Muscle layer of colon (tissue), 2 donors: ENCODE measurements around the gene SEPTIN2.

Experiments used
- H3K27ac ChIP-seq: one replicate; pipeline ENCODE4 v1.7.0; 2013; ENCODE audit warnings: low read depth, mild to moderate bottlenecking, low read length, moderate library complexity
- H3K27me3 ChIP-seq, 2 donors: one replicate each; pipeline ENCODE4 v1.7.0; 2013; ENCODE audit warnings: low read length in 2 of 2, mild to moderate bottlenecking in 2 of 2; ENCODE audit not compliant: insufficient read depth in 2 of 2, control insufficient read depth in 1 of 2
- H3K36me3 ChIP-seq: one replicate; pipeline ENCODE4 v1.7.0; 2013; ENCODE audit warnings: mild to moderate bottlenecking, low read length; ENCODE audit not compliant: insufficient read depth
- H3K4me1 ChIP-seq: one replicate; pipeline ENCODE4 v1.7.0; 2013; ENCODE audit warnings: mild to moderate bottlenecking, low read length; ENCODE audit not compliant: insufficient read depth
- H3K4me3 ChIP-seq, 2 donors: one replicate each; pipeline ENCODE4 v1.7.0; 2013; ENCODE audit warnings: low read length in 2 of 2, low read depth in 1 of 2, mild to moderate bottlenecking in 1 of 2, moderate library complexity in 1 of 2
- H3K9ac ChIP-seq: one replicate; pipeline ENCODE4 v1.7.0; 2013; ENCODE audit warnings: low read length
- H3K9me3 ChIP-seq: one replicate; pipeline ENCODE4 v1.7.0; 2013; ENCODE audit warnings: mild to moderate bottlenecking, low read length
- donor health status: abdominal sarcoma.
- donor health status: Adenocarcinoma of cecum.

Gene SEPTIN2

GRCh38 chr2:241339839-241340630 lies 24.3 kb downstream of the SEPTIN2 start:
- H3K27ac ChIP-seq = no peak overlapping the region
- no peak overlapping the region for H3K9ac ChIP-seq
- H3K4me1 ChIP-seq = peaks cover 11% of the 10 kb centered on the region
- H3K36me3 ChIP-seq = peaks cover 64% of the 10 kb centered on the region
- no peaks in the 10 kb centered on the region for H3K27me3 ChIP-seq
- no peak overlapping the region for H3K4me3 ChIP-seq
- H3K9me3 ChIP-seq = no peaks in the 10 kb centered on the region

- Histone ChIP-seq H3K4me1 (peaks cover 11% of the 10 kb centered on the region), H3K36me3 (peaks cover 62% of the 10 kb centered on the region), H3K9ac (no peak overlapping the region), H3K27me3 (no peaks in the 10 kb centered on the region), H3K27ac (peak overlapping the region; percentile 26), H3K9me3 (no peaks in the 10 kb centered on the region), H3K4me3 (no peak overlapping the region)
Measured at GRCh38 chr2:241340631-241341163, 25.0 kb downstream of the SEPTIN2 start.

DNA sequence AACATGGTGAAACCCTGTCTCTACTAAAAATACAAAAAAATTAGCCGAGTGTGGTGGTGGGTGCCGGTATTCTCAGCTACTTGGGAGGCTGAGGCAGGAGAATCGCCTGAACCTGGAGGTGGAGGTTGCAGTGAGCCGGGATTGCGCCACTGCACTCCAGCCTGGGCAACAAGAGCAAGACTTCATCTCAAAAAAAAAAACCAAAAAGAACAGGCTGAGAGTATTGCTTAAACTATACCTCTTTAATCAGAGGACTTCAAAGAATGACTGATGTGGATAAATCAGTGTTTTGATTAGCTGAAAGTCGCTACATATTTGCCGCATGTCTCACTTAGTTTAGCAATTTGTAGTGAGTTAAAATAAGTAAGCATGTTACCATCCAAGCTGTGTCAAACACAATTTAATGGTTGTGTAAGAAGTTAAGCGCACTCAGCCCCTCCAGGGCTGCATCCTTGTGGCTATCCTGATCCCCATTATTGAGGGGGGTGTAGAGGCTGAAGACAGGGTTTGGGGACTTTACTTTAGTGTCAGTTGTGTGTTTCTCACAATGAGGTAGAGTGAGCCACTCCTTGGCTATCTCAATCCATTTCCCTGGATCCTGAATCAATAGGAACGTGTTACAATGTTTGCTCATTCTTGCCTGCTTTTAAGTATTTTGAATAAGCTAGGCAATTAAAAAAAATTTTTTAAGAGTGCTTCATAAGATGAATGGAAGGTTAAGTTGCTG lies 29.4 kb downstream of the SEPTIN2 start:
- H3K9ac ChIP-seq = no peak overlapping the region

DNA sequence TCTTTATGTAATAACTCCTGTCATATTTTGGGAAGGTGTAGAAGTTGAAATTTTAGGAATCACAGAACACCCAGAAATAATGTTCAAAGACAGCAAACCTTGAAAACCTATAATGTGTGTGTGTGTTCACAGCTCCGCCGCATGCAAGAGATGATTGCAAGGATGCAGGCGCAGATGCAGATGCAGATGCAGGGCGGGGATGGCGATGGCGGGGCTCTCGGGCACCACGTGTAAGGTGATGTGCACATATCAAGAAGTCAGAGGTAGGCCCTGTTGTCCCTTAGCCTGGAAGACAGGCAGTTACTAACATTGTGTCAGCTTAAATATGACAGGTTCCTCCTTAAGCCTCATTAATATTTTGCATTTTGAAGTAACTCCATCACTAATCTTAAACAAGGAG lies 34.2 kb downstream of the SEPTIN2 start:
- Histone ChIP-seq H3K9me3 (no peaks in the 10 kb centered on the region), H3K27me3 (no peaks in the 10 kb centered on the region), H3K36me3 (peaks cover 75% of the 10 kb centered on the region), H3K27ac (no peak overlapping the region), H3K4me3 (no peak overlapping the region), H3K9ac (no peak overlapping the region), H3K4me1 (no peaks in the 10 kb centered on the region)

More for the DNA sequence above, 29.4 kb downstream of the SEPTIN2 start:
- Histone ChIP-seq H3K36me3 (peaks cover 77% of the 10 kb centered on the region), H3K4me3 (no peak overlapping the region), H3K9me3 (no peaks in the 10 kb centered on the region), H3K27me3 (no peaks in the 10 kb centered on the region), H3K4me1 (peaks cover 8% of the 10 kb centered on the region), H3K27ac (no peak overlapping the region)

DNA sequence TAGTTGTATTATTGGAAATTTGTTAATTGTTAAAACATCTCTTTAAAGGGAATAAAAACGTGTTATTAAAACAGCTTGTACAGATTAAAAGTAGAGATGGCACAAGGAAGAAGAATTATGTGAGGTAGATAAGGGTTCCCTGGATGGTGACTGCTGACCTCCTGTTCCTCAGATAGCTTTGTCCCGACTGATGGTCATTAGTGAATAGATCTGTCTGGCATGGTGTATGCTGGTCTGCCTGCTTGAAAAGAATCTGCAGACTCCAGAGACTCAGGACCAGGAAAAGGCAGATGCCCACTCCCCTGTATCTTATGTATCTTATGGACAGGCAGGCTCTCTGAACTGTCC lies 34.8 kb downstream of the SEPTIN2 start:
- H3K36me3 ChIP-seq = peaks cover 69% of the 10 kb centered on the region

GRCh38 chr2:241350878-241351639 lies 35.3 kb downstream of the SEPTIN2 start:
- H3K9ac ChIP-seq = no peak overlapping the region
- H3K27ac ChIP-seq = no peak overlapping the region
- H3K36me3 ChIP-seq = peaks cover 65% of the 10 kb centered on the region

More for the DNA sequence above, 34.8 kb downstream of the SEPTIN2 start:
- Histone ChIP-seq H3K9ac (no peak overlapping the region), H3K27me3 (no peaks in the 10 kb centered on the region), H3K4me3 (no peak overlapping the region), H3K9me3 (no peaks in the 10 kb centered on the region), H3K27ac (no peak overlapping the region), H3K4me1 (no peaks in the 10 kb centered on the region)

DNA sequence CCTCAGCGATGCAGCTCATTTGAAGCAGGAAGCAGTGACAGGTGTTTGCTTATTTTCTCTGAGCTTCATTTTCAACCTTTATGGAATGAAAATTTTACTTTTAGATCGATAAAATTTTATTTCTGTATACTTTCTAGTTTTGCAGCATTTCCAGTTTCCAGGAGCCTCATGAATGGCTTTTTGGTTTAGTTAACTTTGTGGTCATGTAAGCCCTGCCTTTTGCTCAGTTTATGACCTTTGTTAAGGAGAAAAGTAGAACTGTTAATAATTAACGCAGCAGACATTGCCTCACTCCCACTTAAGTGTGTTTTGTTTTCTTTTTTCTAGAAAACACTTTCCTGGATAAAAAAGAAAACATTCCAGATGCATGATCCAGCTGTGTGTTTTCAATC lies 35.9 kb downstream of the SEPTIN2 start:
- no peak overlapping the region for H3K4me3 ChIP-seq
- no peaks in the 10 kb centered on the region for H3K27me3 ChIP-seq
- no peaks in the 10 kb centered on the region for H3K4me1 ChIP-seq
- H3K9ac ChIP-seq = no peak overlapping the region
- H3K36me3 ChIP-seq = peaks cover 59% of the 10 kb centered on the region
- no peaks in the 10 kb centered on the region for H3K9me3 ChIP-seq
- no peak overlapping the region for H3K27ac ChIP-seq

More at GRCh38 chr2:241350878-241351639, 35.3 kb downstream of the SEPTIN2 start:
- no peaks in the 10 kb centered on the region for H3K27me3 ChIP-seq
- H3K9me3 ChIP-seq = no peaks in the 10 kb centered on the region
- H3K4me3 ChIP-seq = no peak overlapping the region
- no peaks in the 10 kb centered on the region for H3K4me1 ChIP-seq

GRCh38 chr2:241352227-241352626 lies 36.5 kb downstream of the SEPTIN2 start:
- peaks cover 6% of the 10 kb centered on the region for H3K4me1 ChIP-seq
- no peak overlapping the region for H3K9ac ChIP-seq
- H3K4me3 ChIP-seq = no peak overlapping the region
- H3K27me3 ChIP-seq = no peaks in the 10 kb centered on the region
- no peaks in the 10 kb centered on the region for H3K9me3 ChIP-seq
- H3K36me3 ChIP-seq = peaks cover 53% of the 10 kb centered on the region
- no peak overlapping the region for H3K27ac ChIP-seq

DNA sequence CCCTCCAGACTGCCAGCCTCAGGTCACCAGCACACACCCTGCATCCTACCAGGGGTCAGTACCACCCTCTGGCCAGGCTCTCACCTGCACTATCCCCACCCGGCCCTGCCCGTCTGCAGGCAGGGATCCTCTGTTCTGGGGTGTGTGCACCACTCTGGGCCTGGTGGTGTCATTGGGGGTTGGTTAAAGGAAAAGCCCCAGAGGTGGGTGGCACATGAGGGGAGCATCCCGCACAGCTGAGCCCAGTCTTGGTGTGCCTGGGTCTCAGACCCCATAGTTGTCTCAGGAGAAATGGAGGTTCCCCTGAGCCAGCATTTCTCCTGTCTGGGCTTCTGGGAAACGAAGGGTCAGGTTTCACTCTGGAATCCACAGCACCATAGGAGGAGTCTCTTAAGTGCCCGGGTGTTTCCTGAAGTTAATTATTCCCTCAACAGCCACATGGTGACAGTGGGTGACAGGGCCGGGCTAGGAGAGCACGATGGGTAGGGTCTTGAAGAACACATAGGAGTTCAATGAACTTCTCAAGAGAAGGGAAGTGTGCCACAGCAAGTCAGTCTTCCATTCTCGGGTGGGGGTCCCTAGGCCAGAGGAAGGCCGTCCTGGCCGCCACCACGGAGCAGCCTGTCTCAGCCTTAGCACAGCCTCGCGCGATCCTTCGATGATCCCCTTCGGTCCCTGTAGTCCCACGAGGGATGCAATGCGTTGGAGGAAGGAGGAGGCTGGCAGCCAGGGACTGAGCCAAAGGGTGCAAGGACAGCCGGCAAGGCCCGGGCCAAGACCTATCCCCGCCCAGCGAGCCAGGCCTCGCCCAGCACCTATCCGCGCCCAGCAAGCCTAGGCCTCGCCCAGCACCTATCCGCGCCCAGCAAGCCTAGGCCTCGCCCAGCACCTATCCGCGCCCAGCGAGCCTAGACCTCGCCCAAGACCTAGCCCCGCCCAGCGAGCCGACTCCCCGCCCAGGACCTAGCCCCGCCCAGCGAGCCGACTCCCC lies 39.2 kb downstream of the SEPTIN2 start:
- no peaks in the 10 kb centered on the region for H3K9me3 ChIP-seq
- no peaks in the 10 kb centered on the region for H3K27me3 ChIP-seq
- H3K27ac ChIP-seq = no peak overlapping the region
- H3K36me3 ChIP-seq = peaks cover 36% of the 10 kb centered on the region
- H3K4me1 ChIP-seq = peaks cover 12% of the 10 kb centered on the region
- H3K9ac ChIP-seq = no peak overlapping the region
- H3K4me3 ChIP-seq = peak overlapping the region; percentile 8 to 11

DNA sequence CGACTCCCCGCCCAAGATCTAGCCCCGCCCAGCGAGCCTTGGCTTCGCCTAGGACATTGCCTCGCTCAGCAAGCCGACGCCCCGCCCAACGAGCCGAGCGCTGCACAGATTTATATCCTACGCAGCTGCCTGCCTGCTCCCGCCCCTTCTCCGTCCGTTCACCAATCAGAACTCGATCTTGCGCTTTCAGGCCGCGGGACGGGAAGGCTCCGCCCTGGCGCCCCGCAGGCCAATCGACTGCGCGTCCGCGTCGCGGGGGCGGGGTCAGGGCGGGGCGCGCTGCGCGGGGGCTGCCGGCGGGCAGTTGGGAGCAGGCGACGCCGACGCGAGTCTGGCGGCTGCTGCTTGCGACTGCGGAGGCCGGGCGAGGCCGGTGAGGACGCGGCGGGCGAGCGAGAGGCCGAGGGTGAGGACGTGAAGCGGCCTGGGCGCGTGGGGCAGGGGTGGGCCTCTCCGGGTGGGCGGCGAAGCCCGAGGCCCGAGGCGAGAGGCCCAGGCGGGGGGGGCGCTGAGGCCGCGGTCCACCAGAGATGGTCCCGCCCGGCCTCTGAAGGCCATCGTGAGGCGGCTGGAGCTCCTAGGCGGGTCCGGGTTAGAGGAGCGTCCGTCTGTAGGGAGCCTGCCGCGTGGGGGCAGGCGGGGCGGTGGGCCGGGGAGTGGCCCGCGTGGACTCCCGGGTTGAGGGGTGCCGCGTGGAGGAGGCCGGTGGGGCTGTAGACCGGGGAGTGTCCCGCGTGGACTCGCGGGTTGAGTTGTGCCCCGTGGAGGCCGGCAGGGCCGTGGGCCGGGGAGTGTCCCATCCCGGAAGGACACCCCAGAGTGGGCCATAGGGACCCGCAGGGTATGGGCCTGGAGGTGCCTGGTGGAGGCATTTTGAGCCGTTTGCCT lies 40.5 kb downstream of the SEPTIN2 start, which contains the start of gene FARP2:
TSS of gene FARP2 (plus strand) at position 303 of the 888 bp plus-strand sequence. CDS start 16,823 bp downstream, outside the sequence.
- no peaks in the 10 kb centered on the region for H3K9me3 ChIP-seq
- peak within 1 kb of the TSS; percentile 62 to 77 for H3K4me3 ChIP-seq
- peak within 1 kb of the TSS; percentile 72 for H3K27ac ChIP-seq
- H3K27me3 ChIP-seq = no peaks in the 10 kb centered on the region
- H3K4me1 ChIP-seq = peaks cover 12% of the 10 kb centered on the region
- peak within 1 kb of the TSS; percentile 75 for H3K9ac ChIP-seq
- peaks cover 24% of the 10 kb centered on the region for H3K36me3 ChIP-seq
